Activated T-cell treated with anti-CD3 and anti-CD28 coated beads for 1 hour (primary cell): Measurements from ENCODE around the gene MST1R.
"Not testable (repeated sequence)": the region's sequence is repeated elsewhere in the genome, so short reads cannot be mapped to it uniquely, and the experiment has no call there.

ENCODE experiments used
- DNase-seq: peaks from one replicate; pipeline ENCODE4 v3.0.0-alpha.2; 2020; ENCODE audit warnings: low read depth

MST1R gene

DNA sequence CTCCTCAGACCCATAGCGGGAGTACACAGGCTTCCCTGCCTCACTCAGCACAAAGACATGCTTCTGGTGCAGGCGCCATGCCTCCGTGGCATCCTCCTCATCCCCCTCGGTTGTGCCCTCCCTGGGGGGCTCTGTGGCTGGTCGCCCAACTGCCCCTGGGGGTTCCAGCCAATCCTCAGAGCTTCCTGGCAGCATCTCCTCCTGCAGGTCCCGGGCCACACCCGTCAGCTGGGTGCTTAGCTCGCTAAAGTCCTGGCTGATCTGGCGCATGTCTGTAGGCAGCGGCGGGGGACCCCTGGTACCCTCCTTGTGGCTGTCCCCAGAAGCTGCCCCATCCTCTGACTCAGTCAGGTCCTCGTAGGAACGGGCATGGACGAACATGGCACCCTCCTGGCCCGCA lies 7.9 kb upstream of the MST1R start:
- no peak for DNase-seq

DNA sequence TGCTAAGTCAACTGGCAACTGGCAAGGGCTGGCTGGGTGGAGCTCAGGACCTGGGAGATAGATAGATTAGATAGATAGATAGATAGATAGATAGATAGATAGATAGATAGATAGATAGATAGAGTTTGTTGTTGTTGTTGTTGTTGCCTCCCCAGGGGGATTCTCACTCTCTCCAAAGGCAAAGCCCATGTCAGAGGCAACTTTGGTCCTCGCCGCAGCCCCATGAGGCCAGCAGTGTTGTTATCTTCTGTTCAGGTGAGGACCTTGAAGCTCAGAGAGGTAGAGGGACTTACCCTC lies 7.4 kb upstream of the MST1R start:
- no peak for DNase-seq

DNA sequence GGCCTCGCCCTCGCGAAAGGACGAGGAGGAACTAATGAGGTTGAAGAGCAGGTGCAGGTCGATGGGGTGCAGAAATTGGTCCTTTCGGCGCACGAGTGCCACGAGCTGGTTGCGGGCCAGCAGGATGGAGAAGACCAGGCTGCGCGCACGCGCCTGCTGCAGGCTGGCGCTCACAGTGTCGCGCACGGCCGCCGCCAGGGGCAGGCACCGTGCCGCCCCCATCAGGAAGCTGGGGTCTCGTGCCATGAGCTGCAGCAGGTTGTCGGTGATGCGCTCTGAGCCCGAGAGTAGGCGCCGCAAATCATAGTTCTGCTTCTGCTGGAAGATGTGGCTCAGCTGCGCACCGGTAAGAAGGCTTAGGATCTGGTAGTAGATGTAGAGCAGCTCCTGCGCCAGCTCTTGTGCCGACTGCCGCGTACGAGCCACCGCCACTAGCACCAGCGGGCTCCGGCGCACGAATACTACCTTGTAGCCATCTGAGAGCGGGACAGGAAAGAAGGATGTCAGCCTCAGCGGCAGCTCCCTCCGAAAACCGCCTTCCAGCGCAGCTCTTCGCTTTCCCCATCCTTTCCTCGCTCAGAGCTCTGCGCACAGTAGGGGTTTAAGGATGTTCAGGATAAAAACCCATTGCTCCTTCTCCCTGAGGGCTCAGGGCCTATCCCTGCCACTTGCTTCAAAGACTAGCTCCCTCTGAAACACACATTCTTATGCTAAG lies 6.9 kb upstream of the MST1R start:
- no peak for DNase-seq

DNA sequence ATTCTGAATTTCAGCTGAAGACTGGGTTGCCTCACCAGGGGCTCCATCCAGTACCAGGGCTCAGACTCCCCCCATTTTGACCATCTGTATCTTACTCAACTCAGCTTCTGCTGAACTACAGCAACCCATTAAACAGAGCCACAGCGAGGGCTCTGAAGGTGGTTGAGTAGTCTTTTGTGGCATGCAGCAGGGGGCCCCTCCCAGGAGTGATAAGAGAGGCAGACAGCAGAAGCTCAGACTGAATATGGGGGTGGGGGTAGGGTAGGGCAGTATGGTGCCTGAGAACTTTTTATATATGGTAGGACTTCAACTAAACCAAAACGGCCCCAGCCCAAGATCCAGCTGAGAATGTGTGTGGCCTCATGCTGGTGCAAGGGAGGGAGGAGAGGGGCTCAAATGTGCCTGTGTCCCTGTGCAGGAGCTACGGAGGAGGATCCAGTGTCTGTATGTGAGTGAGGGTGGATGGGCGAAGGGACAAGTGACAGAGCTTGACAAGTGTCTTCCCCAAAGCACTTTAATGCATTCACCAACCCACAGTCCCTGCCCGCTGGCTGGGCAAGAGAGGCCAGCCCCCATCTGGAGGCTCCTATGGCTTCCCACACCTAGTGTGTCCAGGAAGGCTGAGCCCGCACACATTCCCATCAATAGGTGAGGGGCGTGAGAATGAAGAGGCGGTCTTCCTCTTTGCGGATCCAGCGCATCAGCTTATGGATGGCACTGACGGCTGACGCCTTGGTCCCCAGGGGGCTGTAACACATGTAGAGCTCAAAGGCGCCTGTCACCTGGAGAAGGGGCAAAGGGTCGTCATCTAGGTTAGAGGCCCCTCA lies 4.9 kb upstream of the MST1R start:
- DNase-seq, result no peak

DNA sequence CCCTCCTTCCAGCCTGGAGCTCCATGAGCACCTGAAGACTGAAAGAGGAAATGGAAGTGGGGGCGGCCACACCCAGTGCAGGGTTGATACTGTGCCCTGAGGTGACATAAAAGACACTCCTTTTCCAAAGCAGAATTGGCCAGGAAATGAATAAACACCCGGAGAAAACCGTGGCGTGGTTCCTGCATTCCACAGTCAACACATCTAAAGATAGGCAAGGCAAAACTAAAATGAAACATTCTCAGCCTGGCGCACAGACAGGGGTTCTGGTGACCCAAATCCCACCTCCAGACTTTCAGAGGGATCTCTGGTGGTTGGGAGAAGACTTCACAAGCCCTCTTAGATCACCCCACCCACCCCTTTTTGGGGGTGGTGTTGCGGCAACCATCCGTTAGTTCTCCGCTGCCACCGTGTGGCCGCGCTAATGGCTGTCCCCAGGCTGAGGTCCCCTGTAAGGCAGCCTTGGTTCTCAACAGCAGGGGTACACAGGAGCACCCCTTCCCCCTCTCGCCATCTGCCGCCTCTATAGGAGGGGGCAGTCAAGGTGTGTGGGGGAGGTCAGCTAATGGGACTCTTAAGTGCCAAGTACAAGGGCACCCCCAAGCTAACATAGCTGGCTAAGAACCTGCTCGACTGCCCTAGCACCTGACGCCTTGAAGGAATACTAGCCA lies 2.5 kb upstream of the MST1R start:
- peak; percentile 30 for DNase-seq

DNA sequence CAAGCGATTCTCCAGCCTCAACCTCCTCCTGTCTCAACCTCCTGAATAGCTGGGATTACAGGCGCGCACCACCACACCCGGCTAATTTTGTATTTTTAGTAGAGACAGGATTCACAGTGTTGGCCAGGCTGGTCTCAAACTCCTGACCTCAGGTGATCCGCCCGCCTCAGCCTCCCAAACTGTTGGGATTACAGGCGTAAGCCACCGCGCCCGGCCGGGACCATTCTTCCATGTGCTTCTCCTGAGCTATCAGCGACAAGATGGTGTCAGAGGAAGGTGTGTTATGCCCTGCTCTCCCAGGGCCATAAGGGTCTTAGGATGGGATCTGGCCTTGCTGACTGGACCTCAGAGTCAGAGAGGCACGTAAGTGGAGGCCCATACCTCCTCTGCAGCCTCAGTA lies 775 bp upstream of the MST1R start:
- not testable (repeated sequence) for DNase-seq

DNA sequence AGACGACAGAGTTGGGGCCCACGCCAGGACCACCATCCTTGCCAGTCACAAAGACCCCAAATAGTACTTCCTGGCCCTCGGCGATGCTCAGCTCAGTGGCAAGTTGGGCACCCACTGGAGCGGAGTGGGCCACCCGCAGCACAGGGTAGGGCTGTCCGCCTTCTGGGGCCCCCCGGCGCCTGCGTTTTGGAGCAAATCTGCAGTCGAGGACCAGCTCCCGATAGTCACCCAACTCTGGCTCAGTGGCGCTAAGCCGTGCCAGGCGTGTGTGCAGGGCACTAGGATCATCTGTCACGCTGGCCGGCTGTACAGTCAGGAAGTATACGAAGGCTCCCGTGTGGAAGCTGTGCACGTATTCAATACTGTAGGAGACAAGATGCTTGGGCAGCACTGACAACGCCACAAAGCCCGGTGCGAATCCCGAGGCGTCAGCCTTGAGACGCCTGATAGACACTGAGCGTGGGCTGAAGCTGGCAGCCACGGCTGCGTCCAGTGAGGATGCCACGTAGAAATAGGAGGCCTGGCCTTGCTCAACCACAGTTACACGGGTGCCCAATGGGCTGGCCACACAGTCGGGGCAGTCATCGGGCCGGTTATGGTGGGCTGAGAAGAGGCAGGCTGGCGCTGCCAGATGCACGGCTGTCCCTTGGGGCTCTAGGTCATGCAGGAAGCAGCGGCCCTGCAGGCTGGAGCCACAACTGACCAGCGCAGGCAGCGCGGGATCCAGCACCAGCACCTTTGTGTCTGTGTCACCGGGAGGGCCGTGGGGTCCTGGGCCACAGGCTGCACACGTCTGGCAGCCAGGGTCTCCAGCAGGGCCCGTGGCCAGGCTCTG lies 945 bp downstream of the MST1R start:
- no peak for DNase-seq

DNA sequence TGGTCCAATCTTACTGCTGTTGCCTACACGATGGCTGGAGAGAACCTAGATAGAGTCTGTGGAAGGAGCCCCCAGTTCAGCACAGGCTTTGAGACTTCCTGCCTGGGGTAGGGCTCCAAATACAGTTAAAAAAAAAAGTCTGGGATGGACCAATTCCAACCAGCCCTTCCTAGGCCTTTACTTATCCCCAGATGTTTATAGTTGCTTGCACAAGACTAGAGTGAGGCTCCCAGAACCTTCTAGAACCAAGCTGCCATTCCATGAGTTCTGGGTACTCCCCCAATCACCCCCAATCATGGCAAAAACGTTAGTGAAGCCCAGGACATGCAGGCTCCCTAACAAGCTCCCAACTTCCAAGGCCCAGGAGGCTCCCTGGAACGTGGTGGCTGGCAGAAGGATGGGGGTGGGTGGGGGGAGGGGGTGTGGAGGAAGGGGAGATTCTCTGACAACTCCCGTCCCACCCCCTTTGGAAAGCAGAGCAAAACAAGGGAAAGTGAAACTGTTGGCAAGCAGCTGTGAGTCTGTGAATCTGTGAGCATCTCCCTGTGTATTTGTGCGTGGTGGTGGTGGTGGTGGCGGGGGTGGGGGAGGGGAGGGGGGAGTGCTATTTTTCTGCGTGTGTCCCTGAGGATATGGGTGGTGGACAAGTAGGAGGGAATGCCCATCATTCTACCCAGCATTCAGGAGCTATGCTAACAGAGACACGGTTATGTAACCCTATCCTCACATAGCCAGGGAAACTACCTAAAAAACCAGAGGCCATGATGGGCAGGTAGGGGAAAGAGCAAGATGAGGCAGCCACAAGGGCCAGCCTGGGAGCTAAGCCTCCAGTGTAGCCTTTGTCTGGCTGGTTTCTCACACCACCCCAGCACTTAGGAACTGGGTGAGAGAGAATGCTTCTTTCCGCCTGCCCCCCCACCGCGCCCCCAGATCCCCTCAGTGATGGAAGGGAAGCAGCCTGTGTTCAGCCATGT lies 2.0 kb downstream of the MST1R start:
- no peak for DNase-seq

DNA sequence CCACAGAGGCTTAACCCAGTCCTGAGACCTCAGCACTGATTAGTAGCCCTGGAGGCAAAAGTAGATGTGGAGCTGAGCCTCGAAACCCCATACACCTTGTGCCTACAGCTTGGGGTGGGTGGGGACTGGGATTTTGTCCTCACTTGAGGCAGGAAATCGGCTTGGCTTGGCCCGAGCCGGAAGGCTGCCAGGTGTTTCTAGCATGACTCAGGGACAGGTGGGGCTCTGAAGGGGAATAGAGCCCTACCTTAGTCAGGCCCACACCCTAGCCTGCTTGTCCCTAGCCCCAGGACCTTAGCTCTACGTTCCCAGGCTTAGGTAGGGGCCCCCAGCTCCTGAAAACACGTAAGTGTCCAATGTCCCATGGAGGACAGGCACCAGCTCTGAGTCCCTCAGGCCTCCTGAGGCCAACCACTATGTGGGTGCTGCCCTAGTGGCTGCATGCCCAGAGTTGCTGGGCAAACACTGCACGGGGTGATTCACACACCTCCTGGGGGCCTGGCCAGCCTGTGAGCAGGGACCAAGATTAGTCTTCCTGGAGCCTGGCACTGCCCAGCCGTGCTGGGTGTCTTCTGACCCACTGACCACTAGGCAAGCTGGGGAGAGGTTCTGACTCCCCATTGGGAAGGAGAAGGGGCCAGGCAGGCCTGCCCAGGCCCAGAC lies 3.1 kb downstream of the MST1R start:
- no peak for DNase-seq

DNA sequence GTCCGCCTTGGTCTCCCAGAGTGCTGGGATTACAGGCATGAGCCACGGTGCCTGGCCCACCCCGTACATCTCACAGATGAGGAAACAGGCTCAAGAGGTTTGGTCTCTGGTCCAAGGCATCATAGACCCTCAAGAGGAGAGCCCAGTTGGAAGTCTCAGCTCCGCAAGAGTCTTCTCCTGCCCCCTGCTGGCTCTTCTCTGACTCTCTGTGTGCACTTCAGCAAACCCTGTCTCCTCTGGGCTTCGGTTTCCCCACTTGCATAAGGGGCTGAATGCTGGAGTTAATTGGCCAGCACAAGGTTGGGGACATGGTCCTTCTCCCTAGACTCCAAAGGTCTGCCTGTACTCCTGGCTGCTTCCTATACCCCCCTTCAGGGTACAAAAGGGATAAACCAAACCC lies 3.9 kb downstream of the MST1R start:
- DNase-seq, result no peak

DNA sequence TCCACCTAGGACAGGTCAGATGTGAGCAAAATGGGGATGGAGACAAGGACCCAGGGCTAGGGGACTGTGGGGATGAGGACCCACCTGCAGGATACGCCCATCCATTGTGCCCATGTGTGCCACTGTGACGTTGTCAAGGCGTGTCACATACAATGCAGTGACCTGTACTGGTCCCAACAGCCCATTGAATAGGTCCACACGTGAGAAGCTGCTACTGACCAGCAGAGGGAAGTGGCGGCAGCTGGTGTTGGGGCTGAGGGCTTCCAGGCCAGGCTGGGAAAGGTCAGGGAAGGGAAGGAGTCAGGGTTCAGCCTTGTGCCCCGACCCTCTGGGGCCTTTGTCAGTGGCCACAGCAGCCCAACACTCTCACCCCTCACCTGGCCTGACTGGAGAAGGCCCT lies 4.7 kb downstream of the MST1R start:
- DNase-seq, result no peak

DNA sequence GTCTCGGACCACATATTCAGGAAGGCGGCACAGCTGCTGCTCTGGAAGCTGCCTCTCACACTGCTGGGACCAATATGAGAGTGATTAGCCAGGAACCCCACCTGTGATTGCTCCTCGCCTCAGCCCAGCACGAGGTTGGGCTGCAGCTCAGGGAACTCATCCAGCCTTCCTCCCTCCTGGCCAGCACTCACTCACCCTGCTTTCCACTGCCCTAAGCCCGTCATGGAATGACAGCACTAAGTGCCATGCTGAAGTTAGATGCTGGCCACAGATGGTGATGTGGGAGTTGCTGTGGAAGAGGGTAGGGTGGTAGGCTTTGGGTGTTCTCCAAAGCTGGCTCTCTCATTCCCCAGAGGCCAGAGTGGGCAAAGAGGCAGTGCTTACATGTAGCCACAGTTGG lies 7.3 kb downstream of the MST1R start:
- no peak for DNase-seq

DNA sequence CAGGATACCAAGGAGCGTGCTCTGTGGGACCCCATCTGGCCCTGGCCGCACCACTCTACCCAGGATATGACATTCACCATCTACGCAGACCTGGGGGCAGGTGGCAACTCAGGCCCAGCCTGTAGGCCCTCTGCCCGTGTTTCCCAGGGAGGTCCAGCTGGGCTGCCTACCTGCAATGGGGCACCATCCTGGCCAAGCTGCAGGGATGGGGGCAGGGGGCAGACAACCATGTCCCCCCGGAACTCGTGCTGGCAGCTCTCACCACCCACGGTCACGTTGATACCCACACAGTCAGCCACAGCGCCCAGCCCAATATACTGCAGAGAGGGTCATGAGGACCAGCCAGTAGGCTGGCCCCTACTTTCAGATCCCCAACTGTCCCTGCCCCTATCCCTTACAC lies 7.9 kb downstream of the MST1R start:
- DNase-seq, result no peak

DNA sequence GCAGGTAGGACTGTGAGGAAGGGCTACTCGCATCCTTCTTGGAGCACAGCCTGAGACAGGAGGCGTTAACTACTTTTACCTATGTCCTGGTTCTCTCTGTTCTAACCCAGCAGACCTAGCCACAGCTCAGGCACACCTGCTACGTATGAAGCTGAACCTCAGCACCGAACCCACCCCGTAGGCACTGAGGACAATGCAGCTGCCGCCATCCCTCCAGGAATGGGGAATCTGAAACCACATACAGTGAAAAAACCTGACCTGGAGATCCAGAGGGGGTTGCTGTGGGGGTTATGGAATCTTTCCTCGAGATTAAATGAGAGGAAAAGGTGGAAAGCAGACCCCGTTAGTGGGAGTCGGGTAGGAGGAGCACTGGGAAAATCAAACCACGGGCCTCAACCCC lies 14.4 kb downstream of the MST1R start:
- no peak for DNase-seq

DNA sequence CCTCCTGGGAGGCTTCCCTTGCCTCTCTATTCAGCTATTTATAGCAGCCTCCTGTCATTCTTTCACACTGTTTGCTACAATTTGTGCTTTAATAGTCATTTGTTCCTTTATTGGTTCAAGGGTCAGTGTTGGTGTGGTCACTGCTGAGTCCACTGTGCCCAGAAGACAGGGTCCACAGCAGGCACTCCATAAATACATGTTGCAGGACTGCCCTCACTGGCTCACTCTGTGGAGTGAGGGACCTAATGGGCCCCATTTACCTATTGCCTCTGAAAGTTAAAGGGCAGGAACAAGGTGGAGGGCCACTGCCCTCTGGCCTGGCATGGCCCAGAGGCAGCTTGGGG lies 16.8 kb downstream of the MST1R start:
- DNase-seq, result no peak

DNA sequence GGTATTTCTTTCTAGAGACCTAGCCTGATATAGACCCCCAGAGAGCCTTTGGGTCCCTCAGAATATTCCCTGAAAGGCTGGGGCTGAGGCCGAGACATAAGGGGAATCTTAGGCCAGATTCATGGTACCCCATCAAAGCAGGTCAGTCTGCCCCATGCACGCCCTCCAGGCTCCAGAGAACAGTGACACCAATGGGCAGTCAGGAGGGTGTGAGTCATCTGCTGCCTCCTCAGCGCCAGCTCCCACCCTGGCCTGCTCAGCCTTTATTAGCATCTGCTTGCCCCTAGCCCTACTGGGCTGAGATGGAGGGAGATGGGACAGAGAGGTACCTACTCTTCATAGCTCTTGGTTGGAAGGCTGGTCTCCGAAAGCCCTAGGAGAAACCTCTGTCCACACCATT lies 19.7 kb downstream of the MST1R start:
- DNase-seq, result no peak

DNA sequence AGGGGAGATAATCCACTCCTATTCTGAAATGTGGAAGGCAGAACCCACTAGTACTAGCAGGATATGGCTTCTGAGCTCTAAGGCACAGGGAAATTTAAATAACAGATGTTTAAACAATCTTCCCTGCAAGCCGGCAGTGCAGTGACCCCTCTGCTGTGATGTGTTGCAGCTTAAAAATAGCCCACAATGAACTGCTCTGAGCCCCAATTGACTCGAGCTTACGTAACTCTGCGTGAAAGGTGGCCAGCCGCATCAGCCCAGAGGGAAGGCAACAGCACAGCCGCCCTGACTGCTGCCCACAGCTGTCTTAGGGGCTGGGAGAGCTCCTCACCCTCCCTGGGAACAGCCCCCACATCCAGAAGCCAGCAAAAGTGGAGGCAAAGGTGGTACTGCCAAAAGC lies 21.5 kb downstream of the MST1R start:
- no peak for DNase-seq

DNA sequence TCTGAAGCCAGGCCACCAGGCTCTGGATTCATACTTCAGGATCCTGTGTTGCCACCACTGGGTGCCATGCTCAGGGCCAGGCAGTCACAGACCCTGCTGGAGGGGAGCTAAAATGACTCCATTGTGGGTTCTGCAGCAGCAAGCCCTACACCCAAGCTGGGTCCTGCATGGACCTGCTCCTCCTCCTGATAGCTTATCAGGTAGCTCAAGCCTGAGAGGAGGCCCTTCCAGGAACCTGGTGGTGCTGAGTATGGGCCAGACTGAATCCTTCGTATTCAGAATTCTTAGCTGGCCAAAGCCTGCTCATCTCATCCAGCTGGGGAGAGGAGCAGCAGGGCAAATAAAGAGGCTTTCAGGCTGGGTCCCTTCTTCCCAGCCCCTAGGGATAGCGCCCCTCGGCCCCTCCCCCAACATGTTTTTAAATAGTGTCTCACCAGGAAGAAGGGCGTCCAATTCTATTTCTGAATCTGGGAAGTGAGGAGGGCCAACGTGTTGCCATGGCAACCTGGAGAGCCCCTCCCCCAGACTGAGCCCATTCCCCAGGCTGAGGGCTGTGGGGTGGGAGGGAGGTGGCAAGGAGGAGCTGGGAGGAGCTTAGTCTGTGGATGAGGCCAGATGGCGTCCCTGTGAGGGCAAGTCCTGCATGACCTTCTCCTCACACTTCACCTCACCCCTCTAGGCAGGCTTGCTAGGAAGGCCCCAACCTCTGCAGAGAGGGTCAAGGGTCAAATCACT lies 22.9 kb downstream of the MST1R start:
- DNase-seq, result no peak

DNA sequence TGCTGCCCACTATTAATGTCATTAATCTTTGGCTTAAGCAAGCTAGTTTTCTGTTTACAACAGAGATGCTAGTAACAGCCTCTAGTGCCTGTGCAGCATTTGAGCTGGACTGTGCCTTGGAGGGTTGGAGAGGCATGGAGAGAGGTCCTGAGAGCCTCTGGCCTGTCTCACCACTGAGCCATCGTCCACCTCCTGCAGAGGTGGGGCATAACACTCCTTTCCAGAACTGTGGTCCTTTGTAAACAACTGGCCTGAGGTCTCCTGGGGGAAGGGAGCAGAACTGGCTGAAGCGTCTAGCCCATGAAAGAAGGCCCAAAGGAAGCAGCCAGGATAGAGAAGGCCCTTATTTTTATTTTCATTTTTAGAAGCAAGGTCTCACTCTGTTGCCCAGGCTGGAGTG lies 24.0 kb downstream of the MST1R start:
- no peak for DNase-seq

DNA sequence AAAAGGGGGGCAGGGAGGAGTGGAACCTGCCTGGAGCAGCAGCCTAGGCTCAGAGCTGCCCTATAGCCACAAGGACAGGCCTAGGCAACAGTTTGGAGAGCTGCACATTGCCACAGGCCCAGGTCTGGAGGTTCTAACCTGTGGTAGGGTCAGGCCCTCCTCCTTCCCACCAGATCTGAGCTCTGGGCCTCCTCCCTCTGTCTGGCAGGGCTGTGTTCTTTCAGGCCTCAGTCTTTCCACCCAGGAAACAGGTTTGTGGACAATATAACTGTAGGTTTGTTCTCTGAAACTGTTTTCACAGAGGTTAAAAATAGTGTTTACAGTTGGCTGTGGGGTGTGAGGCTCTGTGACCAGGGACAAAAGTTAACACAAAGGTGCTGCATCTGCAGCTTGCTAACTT lies 25.0 kb downstream of the MST1R start:
- no peak for DNase-seq
